Upper lobe of left lung (tissue), 4 donors: Measurements from ENCODE around the gene KRTAP3-3.

Experiments used
- CTCF ChIP-seq, 6 experiments: fragments of 450-650 bp in 4 of 6; fragments of 200-600 bp in 2 of 6; sonication (generic) in 2 of 6; IDR thresholded peaks; one replicate each; pipeline ENCODE4 v1.5.1; 2016 to 2019; ENCODE audit warnings: antibody characterized with exemption in 6 of 6
- POLR2A ChIP-seq, 4 donors: fragments of 450-650 bp; IDR thresholded peaks; one replicate each; pipeline ENCODE4 v1.5.1; 2016 to 2017; ENCODE audit warnings: antibody characterized with exemption in 4 of 4, mild to moderate bottlenecking in 2 of 4

GRCh38 chr17:41018541-41018940 lies 24.6 kb upstream of the KRTAP3-3 start:
- TF ChIP-seq CTCF (IDR thresholded peaks at IDR 0.05) (no peak), POLR2A (IDR thresholded peaks at IDR 0.05) (no peak)
